Subcutaneous preadipocyte (primary cell): ENCODE results near the gene TAF11L3. TPM values are rescaled to one million over a fixed set of nuclear protein-coding genes. Genes with fewer than 3 reads are reported as not detected.

ENCODE experiments used
- small RNA-seq: library from RNA; depleted of rRNA; stranded (forward); fragments of <200 nt; gene quantifications from one replicate; pipeline ENCODE3, GENCODE V24; 2012
- total RNA-seq: library from RNA; depleted of rRNA; stranded (reverse); fragments of >200 nt; gene quantifications from 2 replicates; pipeline ENCODE4 v1.2.3, GENCODE V29; 2012

TAF11L3 gene
- total RNA-seq = not detected in 2 replicates

GRCh38 chr5:17518067-17518466, at the start of gene TAF11L3:
TSS of gene TAF11L3 (plus strand) at chr5:17518367.

GRCh38 chr5:17497931-17498330, 20.2 kb upstream of the TAF11L3 start, which contains the start of gene TAF11L2:
TSS of gene TAF11L2 (plus strand) at chr5:17498231.

GRCh38 chr5:17521501-17521900, 3.3 kb downstream of the TAF11L3 start, which contains the start of gene TAF11L4:
TSS of gene TAF11L4 (plus strand) at chr5:17521801.

GRCh38 chr5:17524935-17525334, 6.8 kb downstream of the TAF11L3 start, which contains the start of gene TAF11L5:
TSS of gene TAF11L5 (plus strand) at chr5:17525235.

GRCh38 chr5:17528369-17528768, 10.2 kb downstream of the TAF11L3 start, which contains the start of gene TAF11L6:
TSS of gene TAF11L6 (plus strand) at chr5:17528669.

Small RNA genes lying within 50 kb of the gene (small RNA-seq; reads per million reads assigned to genes)
- not detected for gene AC106774.3

Other genes starting within 250 kb of the TAF11L3 start
- gene TAF11L2, start 20.1 kb upstream of the TAF11L3 start, total RNA-seq = not detected in 2 replicates
- not detected in 2 replicates for gene TAF11L4, start 3.4 kb downstream of the TAF11L3 start, total RNA-seq
- not detected in 2 replicates for gene TAF11L5, start 6.9 kb downstream of the TAF11L3 start, total RNA-seq
- not detected in 2 replicates for gene TAF11L6, start 10.3 kb downstream of the TAF11L3 start, total RNA-seq
- not detected in 2 replicates for gene TAF11L7, start 67.4 kb downstream of the TAF11L3 start, total RNA-seq
- gene TAF11L8, start 72.6 kb downstream of the TAF11L3 start, total RNA-seq = not detected in 2 replicates
- not detected in 2 replicates for gene TAF11L9, start 76.0 kb downstream of the TAF11L3 start, total RNA-seq
- gene TAF11L10, start 79.5 kb downstream of the TAF11L3 start, total RNA-seq = not detected in 2 replicates
- not detected in 2 replicates for gene TAF11L11, start 85.8 kb downstream of the TAF11L3 start, total RNA-seq
- not detected in 2 replicates for gene TAF11L12, start 92.0 kb downstream of the TAF11L3 start, total RNA-seq
- gene TAF11L13, start 113.7 kb downstream of the TAF11L3 start, total RNA-seq = not detected in 2 replicates
- gene TAF11L14, start 116.1 kb downstream of the TAF11L3 start, total RNA-seq = not detected in 2 replicates